Endothelial cell of umbilical vein (primary cell): ENCODE data around the gene PDE4B. TPM values are rescaled to one million over a fixed set of nuclear protein-coding genes. Genes with fewer than 3 reads are reported as not detected.

Source experiments
- BruUV-seq: library from RNA; stranded (reverse); fragments of 400-500 nt; replicated peaks from 2 replicates; lab custom pipeline; 2021; lab: Mats Ljungman, UMichigan
- CTCF ChIA-PET: fragments of 300-600, 350-600 bp; sonication (Branson Sonifier 250); formaldehyde crosslinking; loops from one replicate; lab custom pipeline; 2021; ENCODE audit warnings: antibody characterized with exemption, inconsistent platforms; lab: Charles Lee
- POLR2A ChIA-PET: fragments of 300-600, 350-600 bp; sonication (Branson Sonifier 250); formaldehyde crosslinking; loops from one replicate; lab custom pipeline; 2021; ENCODE audit warnings: antibody characterized with exemption, inconsistent platforms; lab: Charles Lee
- DNase-seq: peaks from one replicate; pipeline ENCODE4 v3.0.0-alpha.2; 2011; ENCODE audit warnings: low read depth, low spot score
- FAIRE-seq: peaks from 2 replicates; lab custom pipeline; 2011; peaks lifted over from hg19 to GRCh38; lab: Jason Lieb, UNC
- H2AFZ ChIP-seq: 2 replicates; pipeline ENCODE4 v1.6.0; 2012; ENCODE audit warnings: low read depth, low read length, control low read depth, inconsistent platforms
- H3K27ac ChIP-seq: 2 replicates; pipeline ENCODE4 v1.5.1; 2011; ENCODE audit warnings: low read depth, mild to moderate bottlenecking, control low read depth, low read length, moderate library complexity; ENCODE audit not compliant: insufficient read depth
- H3K27me3 ChIP-seq, 2 experiments: 2 replicates each; pipeline versions ENCODE4 v1.6.0 to v1.6.1; 2011; ENCODE audit warnings: low read length in 2 of 2, mixed read lengths in 1 of 2; ENCODE audit not compliant: control insufficient read depth in 2 of 2, insufficient read depth in 2 of 2
- H3K36me3 ChIP-seq, 2 experiments: 2 replicates in 1 of 2; 3 replicates in 1 of 2; pipeline ENCODE4 v1.5.1; 2011; ENCODE audit warnings: low read length in 2 of 2, mild to moderate bottlenecking in 1 of 2, moderate library complexity in 1 of 2; ENCODE audit not compliant: control insufficient read depth in 2 of 2, insufficient read depth in 2 of 2; ENCODE audit errors: extremely low read depth in 1 of 2
- H3K4me1 ChIP-seq: 3 replicates; pipeline ENCODE4 v1.5.1; 2011; ENCODE audit warnings: mild to moderate bottlenecking, low read length; ENCODE audit not compliant: control insufficient read depth, insufficient read depth; ENCODE audit errors: extremely low read depth
- H3K4me2 ChIP-seq: 2 replicates; pipeline ENCODE4 v1.6.1; 2011; ENCODE audit warnings: low read length, control low read depth, mixed read lengths; ENCODE audit not compliant: insufficient read depth
- H3K4me3 ChIP-seq, 3 experiments: fragments of 200-600 bp in 1 of 3; sonication (generic), shearing (Covaris generic) in 1 of 3; replicated peaks in 1 of 3; 2 replicates each; pipeline ENCODE4 v1.5.1; 2011 to 2016; ENCODE audit warnings: control low read depth in 3 of 3, low read length in 3 of 3, mild to moderate bottlenecking in 2 of 3, inconsistent platforms in 1 of 3, low read depth in 1 of 3, moderate library complexity in 1 of 3; ENCODE audit not compliant: insufficient read depth in 1 of 3
- H3K79me2 ChIP-seq: 2 replicates; pipeline ENCODE4 v1.6.0; 2012; ENCODE audit warnings: low read length, inconsistent platforms; ENCODE audit not compliant: control insufficient read depth, insufficient read depth
- H3K9ac ChIP-seq: replicated peaks from 2 replicates; pipeline ENCODE3; 2011; ENCODE audit warnings: low read length, control low read depth; ENCODE audit not compliant: insufficient read depth; ENCODE audit errors: extremely low read depth
- H3K9me1 ChIP-seq: replicated peaks from 3 replicates; pipeline ENCODE4 v1.6.0; 2011; ENCODE audit warnings: mild to moderate bottlenecking, low read length; ENCODE audit not compliant: control insufficient read depth, insufficient read depth; ENCODE audit errors: extremely low read depth
- H3K9me3 ChIP-seq: replicated peaks from 2 replicates; pipeline ENCODE4 v1.5.1; 2012; ENCODE audit warnings: low read length, inconsistent platforms; ENCODE audit not compliant: control insufficient read depth, insufficient read depth
- H4K20me1 ChIP-seq: replicated peaks from 2 replicates; pipeline ENCODE3; 2011; ENCODE audit warnings: mild to moderate bottlenecking, low read length; ENCODE audit not compliant: control insufficient read depth, insufficient read depth; ENCODE audit errors: extremely low read depth
- CTCF ChIP-seq, 2 donors: IDR thresholded peaks; 1 replicate in 1 of 2; 2 replicates in 1 of 2; pipeline ENCODE4 v1.5.1; 2011; ENCODE audit warnings: low read length in 2 of 2, mild to moderate bottlenecking in 2 of 2, moderate library complexity in 2 of 2, control low read depth in 1 of 2, inconsistent platforms in 1 of 2, low read depth in 1 of 2; ENCODE audit not compliant: insufficient read depth in 1 of 2; ENCODE audit errors: extremely low read depth in 1 of 2
- EZH2 ChIP-seq: IDR thresholded peaks from 2 replicates; pipeline ENCODE4 v1.6.1; 2012; ENCODE audit warnings: borderline replicate concordance, low read depth, mild to moderate bottlenecking, moderate library complexity, low read length, inconsistent platforms; ENCODE audit not compliant: severe bottlenecking
- FOS ChIP-seq: IDR thresholded peaks from 2 replicates; pipeline ENCODE4 v1.6.1; 2011; ENCODE audit warnings: mild to moderate bottlenecking, low read length, moderate library complexity, borderline replicate concordance; ENCODE audit not compliant: insufficient read depth
- GATA2 ChIP-seq: IDR thresholded peaks from 2 replicates; pipeline ENCODE4 v1.7.0; 2011; ENCODE audit warnings: low read depth, mild to moderate bottlenecking, moderate library complexity, mixed read lengths, low read length; ENCODE audit not compliant: insufficient read length, insufficient read depth
- JUN ChIP-seq: IDR thresholded peaks from 2 replicates; pipeline ENCODE4 v1.6.1; 2011; ENCODE audit warnings: borderline replicate concordance, low read depth; ENCODE audit not compliant: insufficient read length, insufficient read depth
- MAX ChIP-seq: IDR thresholded peaks from 2 replicates; pipeline ENCODE4 v1.6.1; 2011; ENCODE audit not compliant: insufficient read depth, insufficient read length
- MYC ChIP-seq: IDR thresholded peaks from one replicate; pipeline ENCODE4 v1.6.1; 2011; ENCODE audit warnings: mild to moderate bottlenecking, low read depth, low read length
- POLR2A ChIP-seq: IDR thresholded peaks from 2 replicates; pipeline ENCODE4 v1.6.1; 2012; ENCODE audit warnings: low read depth, mild to moderate bottlenecking, control low read depth, low read length
- POLR2AphosphoS5 ChIP-seq: IDR thresholded peaks from 2 replicates; pipeline ENCODE4 v1.6.1; 2012; ENCODE audit warnings: low read depth, mild to moderate bottlenecking, control low read depth, low read length, moderate library complexity; ENCODE audit not compliant: insufficient read depth
- dilution Hi-C: fragments of 300-500 bp; cut with MboI; formaldehyde crosslinking; loops from one replicate; pipeline ENCODE4 v1.15.0; 2019; ENCODE audit warnings: low sequenced_read_pairs; ENCODE audit not compliant: extremely low pct_ligation_motif_present
- intact Hi-C: fragments of 100-400 bp; cut with micrococcal nuclease; formaldehyde crosslinking; loops from one replicate; pipeline ENCODE4 v1.10.0; 2022
- polyA plus RNA-seq, 4 experiments: library from polyadenylated mRNA; depleted of rRNA in 3 of 4; stranded (reverse) in 3 of 4; unstranded in 1 of 4; fragments of >200 nt; gene quantifications; 2 replicates each; pipeline versions ENCODE4 v1.2.1 to v1.2.3, GENCODE V29; 2011 to 2012; ENCODE audit warnings: missing spikeins in 1 of 4
- total RNA-seq: library from RNA; stranded (reverse); gene quantifications from 2 replicates; pipeline ENCODE4 v1.2.3, GENCODE V29; 2021

PDE4B gene
- total and polyA plus RNA-seq, 2 donors (not counting 3 experiments of a cell fraction or from before 2014, with no cell fraction given) = 63.5 to 69.8 TPM

- H3K79me2 ChIP-seq = no peaks in the 10 kb centered on the region
- DNase-seq = no peak
- FAIRE-seq = no peak
- no peak for TF ChIP-seq JUN
- no peak for TF ChIP-seq EZH2
- TF ChIP-seq CTCF (IDR thresholded peaks at IDR 0.05; ENCODE audit: extremely low read depth in 1 of 2, insufficient read depth in 1 of 2, low read depth in 1 of 2, low read length in 2 of 2) = no peak
- no peak for TF ChIP-seq GATA2
- no peak for TF ChIP-seq FOS
- TF ChIP-seq POLR2AphosphoS5 = no peak
- TF ChIP-seq MYC = no peak
- no peak for TF ChIP-seq POLR2A
- no peak for TF ChIP-seq MAX
- H3K9me1 ChIP-seq = no peaks in the 10 kb centered on the region
- H3K4me3 ChIP-seq = no peak overlapping the region
- intact Hi-C loops = no loop called here
- dilution Hi-C loops = no loop called here
- H3K9ac ChIP-seq = no peak overlapping the region
- H3K27ac ChIP-seq = no peak overlapping the region
- no peak overlapping the region for H3K4me2 ChIP-seq
- no peak overlapping the region for H2AFZ ChIP-seq
- BruUV-seq = no TSS peak
- H3K4me1 ChIP-seq = no peaks in the 10 kb centered on the region
- no peaks in the 10 kb centered on the region for H3K36me3 ChIP-seq
- H4K20me1 ChIP-seq = no peaks in the 10 kb centered on the region
- peaks cover 0 to 1% of the 10 kb centered on the region in 2 experiments for H3K27me3 ChIP-seq
- CTCF ChIA-PET = no interaction called here
- no peaks in the 10 kb centered on the region for H3K9me3 ChIP-seq
- POLR2A ChIA-PET = no interaction called here
Measured at GRCh38 chr1:66084442-66084841, 291.7 kb downstream of the PDE4B start.
